ENCODE results near the gene ZHX3. TPM values are rescaled to one million over a fixed set of nuclear protein-coding genes. Genes with fewer than 3 reads are reported as not detected.

ZHX3 gene
- total RNA-seq, 6 experiments from 2014 or later = 17.6 to 47.4 (median 26.2) TPM

- H3K9me3 ChIP-seq = no peaks in the 10 kb centered on the region
- 80% methylated on average over 1 of the region's 10 CpGs for WGBS (ENCODE audit: insufficient coverage, low coverage, low lambda C conversion rate, missing lambda C conversion rate)
- peaks cover 0 to 35% (median 9%) of the 10 kb centered on the region in 4 donors for H3K36me3 ChIP-seq
- intact Hi-C loops (cut with DNase I) = no loop called here
- no peak overlapping the region for H3K27ac ChIP-seq
- TF ChIP-seq CTCF (IDR thresholded peaks at IDR 0.05) (no peak), POLR2A (IDR thresholded peaks at IDR 0.05) (no peak)
- DNase-seq (peak in 2 of 3 donors; percentile 31 to 40), ATAC-seq (no peak)
- no peaks in the 10 kb centered on the region for H3K4me1 ChIP-seq
- H3K27me3 ChIP-seq = no peaks in the 10 kb centered on the region
- no peak overlapping the region for H3K4me3 ChIP-seq
Observed at GRCh38 chr20:41168281-41169161, 149.0 kb downstream of the ZHX3 start.

DNA sequence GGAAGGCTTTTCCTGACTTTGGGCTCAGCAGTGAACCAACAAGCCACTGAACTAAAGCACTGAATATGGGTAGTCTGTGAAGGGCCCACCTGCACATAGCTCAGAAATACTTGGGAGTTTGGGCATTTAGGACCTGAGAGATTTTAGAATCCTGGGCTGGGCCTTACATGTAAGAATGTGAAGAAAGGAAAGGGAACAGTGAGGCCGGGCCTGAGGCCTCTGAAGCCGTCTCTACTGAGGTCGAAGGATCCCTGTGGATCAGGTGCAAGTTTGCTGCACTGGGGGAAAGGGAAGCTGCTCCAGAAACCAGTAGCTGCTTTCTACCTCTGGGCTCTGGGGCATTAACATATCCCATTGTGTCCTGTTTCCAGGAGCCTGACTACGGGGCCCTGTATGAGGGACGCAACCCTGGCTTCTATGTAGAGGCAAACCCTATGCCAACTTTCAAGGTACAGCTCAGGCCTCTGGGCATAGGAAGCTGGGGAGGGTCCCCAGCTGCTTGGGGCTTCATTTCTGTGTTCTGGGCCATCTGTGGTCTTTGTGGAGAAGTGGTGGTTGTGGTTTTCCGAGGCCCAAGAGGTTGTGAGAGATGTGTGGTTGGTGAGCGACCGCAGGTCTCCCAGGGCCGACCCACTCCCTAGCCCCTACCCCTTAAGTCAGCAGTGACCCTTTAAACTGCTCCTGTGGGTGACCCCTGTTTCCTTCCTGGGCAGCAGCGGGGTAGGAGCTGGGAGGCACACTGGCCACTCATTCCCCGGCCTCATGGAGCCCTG is 149.9 kb downstream of the ZHX3 start:
- DNase-seq = peak in 1 of 3 donors; percentile 26
- 71% methylated on average over 4 of the region's 11 CpGs for WGBS (ENCODE audit: insufficient coverage, low coverage, low lambda C conversion rate, missing lambda C conversion rate)
- H3K36me3 ChIP-seq = peaks cover 0 to 39% (median 10%) of the 10 kb centered on the region in 4 donors

GRCh38 chr20:41167118-41167470 is 150.4 kb downstream of the ZHX3 start:
- DNase-seq (peak in 1 of 3 donors; percentile 21), ATAC-seq (no peak)
- H3K36me3 ChIP-seq = peaks cover 0 to 39% (median 10%) of the 10 kb centered on the region in 4 donors
- 93% methylated on average over 3 of the region's 3 CpGs for WGBS (ENCODE audit: insufficient coverage, low coverage, low lambda C conversion rate, missing lambda C conversion rate)
- H3K27me3 ChIP-seq = no peaks in the 10 kb centered on the region
- TF ChIP-seq CTCF (IDR thresholded peaks at IDR 0.05) (no peak), POLR2A (IDR thresholded peaks at IDR 0.05) (no peak)
- H3K27ac ChIP-seq = no peak overlapping the region
- no peaks in the 10 kb centered on the region for H3K9me3 ChIP-seq
- intact Hi-C loops (cut with DNase I) = no loop called here
- H3K4me1 ChIP-seq = no peaks in the 10 kb centered on the region
- H3K4me3 ChIP-seq = no peak overlapping the region

More for the DNA sequence above, 149.9 kb downstream of the ZHX3 start:
- no peaks in the 10 kb centered on the region for H3K27me3 ChIP-seq
- ATAC-seq = no peak
- TF ChIP-seq POLR2A (IDR thresholded peaks at IDR 0.05) (no peak), CTCF (IDR thresholded peaks at IDR 0.05) (no peak)
- H3K4me3 ChIP-seq = no peak overlapping the region
- intact Hi-C loops (cut with DNase I) = no loop called here
- H3K27ac ChIP-seq = no peak overlapping the region
- H3K4me1 ChIP-seq = no peaks in the 10 kb centered on the region
- H3K9me3 ChIP-seq = no peaks in the 10 kb centered on the region

GRCh38 chr20:41166201-41167117 is 151.1 kb downstream of the ZHX3 start:
- Histone ChIP-seq H3K4me1 (no peaks in the 10 kb centered on the region), H3K27me3 (no peaks in the 10 kb centered on the region), H3K9me3 (no peaks in the 10 kb centered on the region), H3K27ac (no peak overlapping the region), H3K36me3 (peaks cover 0 to 39% (median 10%) of the 10 kb centered on the region in 4 donors), H3K4me3 (no peak overlapping the region)
- TF ChIP-seq CTCF (IDR thresholded peaks at IDR 0.05) = no peak
- no peak for TF ChIP-seq POLR2A (IDR thresholded peaks at IDR 0.05)
- ATAC-seq (no peak), DNase-seq (peak in 2 of 3 donors; percentile 31 to 42)
- intact Hi-C loops (cut with DNase I) = no loop called here
- WGBS (ENCODE audit: insufficient coverage, low coverage, low lambda C conversion rate, missing lambda C conversion rate) = 90% methylated on average over 9 of the region's 27 CpGs

All from right lobe of liver (tissue), 6 donors.